ENCODE measurements around the gene ADK.
"Not testable (repeated sequence)": the region's sequence is repeated elsewhere in the genome, so short reads cannot be mapped to it uniquely, and the experiment has no call there.

ADK gene

DNA sequence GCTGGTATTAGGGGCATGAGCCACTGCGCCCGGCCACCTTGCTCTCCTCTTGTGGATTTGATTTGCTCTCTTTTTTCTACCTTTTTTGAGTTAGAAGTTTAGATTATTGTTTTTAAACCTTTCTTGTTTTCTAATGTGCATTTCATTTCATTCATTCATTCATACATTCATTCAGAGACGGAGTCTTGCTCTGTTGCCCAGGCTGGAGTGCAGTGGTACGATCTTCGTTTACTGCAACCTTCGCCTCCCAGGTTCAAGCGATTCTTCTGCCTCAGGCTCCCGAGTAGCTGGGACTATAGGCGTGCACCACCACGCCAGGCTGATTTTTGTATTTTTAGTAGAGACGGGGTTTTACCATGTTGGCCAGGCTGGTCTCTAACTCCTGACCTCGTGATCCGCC is 37.6 kb downstream of the ADK start:
- DNase-seq, result not testable (repeated sequence)

DNA sequence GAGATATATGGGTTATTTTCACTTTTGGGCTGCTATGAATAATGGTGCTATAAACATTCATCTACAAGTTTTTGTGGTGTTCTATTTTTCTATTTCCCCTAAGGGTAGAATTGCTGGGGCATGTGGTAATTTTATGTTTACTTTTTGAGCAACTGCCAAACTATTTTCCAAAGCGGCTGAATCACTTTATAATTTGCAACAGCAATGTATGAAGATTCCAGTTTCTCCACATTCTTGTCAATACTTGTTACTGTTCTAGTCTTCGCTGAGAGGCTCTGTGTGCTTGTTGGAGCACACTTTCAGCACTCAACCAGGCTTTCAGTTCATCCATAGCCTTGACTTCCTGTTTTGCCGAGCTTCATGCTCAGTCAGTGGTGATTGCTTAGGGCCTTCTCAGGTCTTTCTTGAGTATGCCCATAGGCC is 39.0 kb downstream of the ADK start:
- DNase-seq, result no peak

DNA sequence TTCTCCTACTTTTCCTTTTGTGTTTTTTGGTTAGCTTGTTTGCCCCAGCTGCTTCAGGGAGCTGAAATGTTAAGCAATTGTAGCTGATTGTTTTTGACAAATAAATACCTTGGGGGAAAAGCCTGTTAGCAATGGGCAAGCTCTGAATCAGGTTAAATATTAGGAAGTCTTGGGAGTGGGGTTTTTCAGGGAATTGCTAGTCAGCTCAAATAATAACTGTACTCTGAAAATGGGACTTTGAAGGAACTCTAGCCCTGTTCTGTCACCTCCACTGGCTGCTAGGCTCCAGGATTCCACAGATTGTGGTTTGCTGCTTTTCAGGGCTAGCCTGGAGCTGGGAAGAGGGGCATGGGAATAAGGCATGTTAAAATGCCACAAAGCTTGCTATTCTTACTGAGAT is 39.5 kb downstream of the ADK start:
- no peak for DNase-seq

DNA sequence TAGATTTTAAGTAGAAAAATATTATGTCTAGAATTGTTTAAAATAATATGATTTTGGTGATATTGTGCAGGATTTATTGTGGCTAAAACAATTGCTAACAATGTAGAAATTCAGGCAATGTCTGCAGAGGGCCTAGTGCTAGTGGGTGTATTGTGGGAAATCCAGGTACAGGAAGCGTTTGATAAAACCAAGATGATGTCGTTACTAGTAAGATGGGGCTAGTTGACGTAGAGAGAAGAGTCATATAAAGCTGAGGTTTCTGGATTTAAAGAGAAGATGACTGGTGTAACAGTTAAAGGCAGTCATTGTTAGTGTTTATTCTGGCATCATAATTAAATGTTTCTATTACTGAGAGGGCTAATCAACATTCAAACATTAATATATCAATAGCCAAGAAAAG is 43.5 kb downstream of the ADK start:
- DNase-seq, result no peak

DNA sequence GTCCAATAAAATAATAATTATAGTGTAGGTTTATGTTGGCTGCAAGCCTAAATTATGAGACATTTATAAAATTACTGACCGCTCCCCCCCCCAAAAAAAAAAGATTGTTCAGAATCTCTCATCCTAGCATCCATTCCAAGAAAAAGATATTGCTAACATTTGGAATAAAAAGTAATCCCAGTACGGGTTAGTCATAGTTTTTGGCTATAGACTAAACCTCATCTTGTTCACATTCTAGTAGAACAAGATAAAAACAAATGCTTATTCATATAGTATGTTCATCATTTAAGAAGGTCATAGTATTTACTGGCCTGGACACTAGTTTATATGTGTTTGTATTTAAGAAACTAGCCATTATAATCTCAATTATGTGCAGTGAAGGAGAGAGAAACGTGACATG is 44.0 kb downstream of the ADK start:
- DNase-seq, result no peak

DNA sequence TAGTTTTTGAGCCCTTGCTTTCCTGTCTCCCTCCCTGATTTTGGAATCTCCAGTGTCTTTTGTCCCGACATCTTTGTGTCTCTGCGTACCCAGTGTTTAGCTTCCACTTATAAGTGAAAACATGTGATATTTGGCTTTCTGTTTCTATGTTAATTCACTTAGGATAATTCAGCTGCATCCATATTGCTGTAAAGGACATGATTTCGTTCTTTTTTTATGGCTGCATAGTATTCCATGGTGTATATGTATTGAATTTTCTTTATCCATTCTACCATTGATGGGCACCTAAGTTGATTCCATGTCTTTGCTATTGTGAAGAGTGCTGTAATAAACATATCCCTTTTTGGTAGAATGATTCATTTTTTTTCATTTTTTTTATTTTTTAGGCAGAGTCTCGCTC is 48.3 kb downstream of the ADK start:
- DNase-seq, result no peak

DNA sequence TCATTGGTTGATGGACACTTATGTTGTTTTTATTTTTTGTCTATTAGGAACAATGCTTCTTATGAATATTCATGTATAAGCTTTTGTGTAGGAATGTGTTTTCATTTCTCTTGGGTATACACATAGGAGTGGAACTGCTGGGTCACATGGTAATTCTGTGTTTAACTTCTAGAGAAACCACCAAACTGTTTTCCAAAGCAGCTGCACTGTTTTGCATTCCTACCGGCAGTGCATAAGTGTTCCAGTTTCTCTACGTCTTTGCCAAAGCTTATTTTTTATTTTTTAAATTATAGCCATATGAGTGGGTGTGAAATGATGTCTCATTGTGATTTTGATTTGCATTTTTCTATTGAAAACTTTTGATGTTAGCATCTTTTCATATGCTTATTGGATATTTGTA is 51.3 kb downstream of the ADK start:
- no peak for DNase-seq

DNA sequence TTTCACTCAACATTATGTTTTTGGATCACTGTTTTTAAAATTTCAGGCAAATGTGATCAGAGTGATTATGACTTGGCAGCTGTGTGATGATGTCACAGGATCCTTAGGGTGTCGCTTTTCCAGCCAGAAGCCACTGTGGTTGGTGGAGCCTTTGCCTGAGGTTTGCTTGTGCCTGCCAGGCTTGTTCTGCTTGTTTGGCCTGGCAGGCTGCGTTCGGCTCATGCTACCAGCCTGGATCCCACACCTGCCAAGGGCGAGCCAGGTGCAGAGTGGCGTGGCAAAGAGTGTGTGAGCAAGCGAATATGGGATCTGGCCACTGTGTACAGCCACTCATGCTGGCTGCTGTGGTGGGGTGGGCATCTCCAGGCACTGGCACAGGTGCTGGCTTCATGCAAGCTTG is 55.7 kb downstream of the ADK start:
- DNase-seq, result peak in 1 of 2 experiments; percentile 59

DNA sequence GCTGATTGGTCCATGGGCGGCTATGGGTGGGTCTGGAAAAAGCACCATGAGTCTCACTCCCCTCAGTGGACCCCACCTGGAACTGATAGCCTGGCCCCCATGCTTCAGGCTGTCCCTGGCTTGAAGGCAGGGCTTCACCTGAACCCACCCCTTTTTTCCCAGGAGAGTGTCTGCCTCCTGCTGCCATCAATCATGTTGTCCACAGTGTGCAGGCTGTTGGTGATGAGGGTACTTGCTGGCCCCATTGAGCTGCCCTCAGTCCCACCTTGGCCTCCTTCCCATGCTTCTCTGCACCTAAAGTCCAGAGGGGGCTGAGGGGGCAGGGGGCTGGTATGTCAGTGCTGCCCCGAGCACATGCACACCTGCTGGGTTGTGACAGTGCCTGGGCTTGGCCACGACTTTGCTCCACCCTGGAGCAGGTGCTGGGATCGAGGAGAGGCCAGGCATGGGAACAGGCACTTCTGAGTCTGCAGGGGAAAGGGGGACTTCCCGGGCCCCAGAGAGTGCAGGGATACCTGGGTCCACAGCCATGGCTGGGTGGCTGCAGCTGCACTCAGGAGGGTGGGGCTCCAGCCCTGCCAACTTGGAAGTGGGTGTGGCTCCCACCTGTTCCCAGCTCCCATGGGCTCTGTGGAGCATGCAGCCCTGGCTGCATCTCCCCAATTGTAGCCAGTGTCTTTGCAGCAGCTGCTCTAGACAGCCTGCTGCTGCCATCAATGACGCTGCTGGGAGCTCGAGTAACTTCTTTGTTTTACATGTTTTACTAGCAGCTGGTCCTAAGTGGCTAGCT is 56.9 kb downstream of the ADK start:
- DNase-seq, result peak; percentile 26 to 67

DNA sequence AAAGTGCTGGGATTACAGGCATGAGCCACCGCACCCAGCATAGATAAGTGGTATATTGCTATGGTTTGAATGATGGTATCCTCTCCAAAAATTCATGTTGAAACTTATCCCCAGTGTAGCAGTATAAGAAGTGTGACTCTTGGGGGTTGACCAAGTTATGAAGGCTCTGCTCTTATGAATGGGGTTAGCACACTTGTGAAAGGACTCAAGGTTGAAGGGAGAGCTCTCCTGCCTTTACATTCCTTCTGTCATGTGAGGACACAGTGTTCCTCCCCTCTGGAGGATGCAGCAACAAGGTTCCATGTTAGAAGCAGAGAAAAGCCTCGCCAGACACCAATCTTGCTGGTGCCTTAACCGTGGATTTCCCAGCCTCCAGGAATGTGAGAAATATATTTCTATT is 58.0 kb downstream of the ADK start:
- no peak for DNase-seq

DNA sequence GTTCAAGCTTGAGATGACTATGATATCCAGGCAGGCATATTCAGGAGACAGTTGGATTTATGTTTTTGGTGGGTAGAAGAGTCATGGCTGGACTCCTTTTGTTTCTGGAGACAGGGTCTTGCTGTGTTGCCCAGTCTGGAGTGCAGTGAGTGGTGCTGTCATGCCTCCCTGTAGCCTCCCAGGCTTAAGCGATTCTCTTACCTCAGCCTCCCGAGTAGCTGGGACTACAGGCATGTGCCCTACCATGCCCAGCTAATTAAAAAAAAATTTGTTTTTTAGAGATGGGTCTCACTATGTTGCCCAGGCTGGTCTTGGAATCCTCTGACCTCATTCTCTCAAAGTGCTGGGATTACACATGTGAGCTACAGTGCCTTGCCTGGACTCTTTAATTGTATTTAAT is 62.0 kb downstream of the ADK start:
- no peak for DNase-seq

DNA sequence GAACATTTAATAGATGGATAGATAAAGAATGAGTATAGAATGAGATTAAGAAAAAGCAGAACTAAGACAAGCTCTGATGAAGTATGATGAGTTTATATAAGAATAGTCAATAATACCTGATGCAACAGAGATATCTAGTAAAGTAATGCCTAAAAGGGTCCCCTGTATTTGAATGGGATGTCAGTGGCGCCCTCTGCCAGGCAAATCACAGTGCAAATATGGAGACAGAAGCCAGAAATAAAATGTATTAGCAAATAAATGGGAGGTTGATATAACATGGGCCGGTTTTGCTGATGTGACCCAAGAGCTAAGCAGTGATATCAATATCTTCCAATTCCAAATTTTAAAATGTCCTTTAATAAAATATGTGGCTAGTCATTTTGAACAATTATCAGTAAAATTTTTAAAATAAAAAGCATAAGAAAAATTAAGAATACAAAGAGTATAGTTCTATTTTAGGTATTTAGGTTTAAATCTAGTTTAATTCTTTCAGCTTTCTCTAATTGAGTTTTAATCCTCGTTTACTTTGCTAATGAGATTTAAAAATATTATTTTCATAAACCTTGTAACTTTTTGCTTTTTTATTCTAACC is 62.6 kb downstream of the ADK start:
- DNase-seq, result no peak

DNA sequence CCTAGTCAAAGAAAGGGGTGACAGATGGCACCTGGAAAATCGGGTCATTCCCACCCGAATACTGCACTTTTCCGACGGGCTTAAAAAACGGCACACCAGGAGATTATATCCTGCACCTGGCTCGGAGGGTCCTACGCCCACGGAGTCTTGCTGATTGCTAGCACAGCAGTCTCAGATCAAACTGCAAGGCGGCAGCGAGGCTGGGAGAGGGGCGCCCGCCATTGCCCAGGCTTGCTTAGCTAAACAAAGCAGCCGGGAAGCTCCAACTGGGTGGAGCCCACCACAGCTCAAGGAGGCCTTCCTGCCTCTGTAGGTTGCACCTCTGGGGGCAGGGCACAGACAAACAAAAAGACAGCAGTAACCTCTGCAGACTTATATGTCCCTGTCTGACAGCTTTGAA is 66.1 kb downstream of the ADK start:
- DNase-seq, result not testable (repeated sequence)

DNA sequence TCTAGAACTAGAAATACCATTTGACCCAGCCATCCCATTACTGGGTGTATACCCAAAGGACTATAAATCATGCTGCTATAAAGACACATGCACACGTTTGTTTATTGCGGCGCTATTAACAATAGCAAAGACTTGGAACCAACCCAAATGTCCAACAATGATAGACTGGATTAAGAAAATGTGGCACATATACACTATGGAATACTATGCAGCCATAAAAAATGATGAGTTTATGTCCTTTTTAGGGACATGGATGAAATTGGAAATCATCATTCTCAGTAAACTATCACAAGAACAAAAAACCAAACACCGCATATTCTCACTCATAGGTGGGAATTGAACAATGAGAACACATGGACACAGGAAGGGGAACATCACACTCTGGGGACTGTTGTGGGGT is 71.4 kb downstream of the ADK start:
- not testable (repeated sequence) for DNase-seq

DNA sequence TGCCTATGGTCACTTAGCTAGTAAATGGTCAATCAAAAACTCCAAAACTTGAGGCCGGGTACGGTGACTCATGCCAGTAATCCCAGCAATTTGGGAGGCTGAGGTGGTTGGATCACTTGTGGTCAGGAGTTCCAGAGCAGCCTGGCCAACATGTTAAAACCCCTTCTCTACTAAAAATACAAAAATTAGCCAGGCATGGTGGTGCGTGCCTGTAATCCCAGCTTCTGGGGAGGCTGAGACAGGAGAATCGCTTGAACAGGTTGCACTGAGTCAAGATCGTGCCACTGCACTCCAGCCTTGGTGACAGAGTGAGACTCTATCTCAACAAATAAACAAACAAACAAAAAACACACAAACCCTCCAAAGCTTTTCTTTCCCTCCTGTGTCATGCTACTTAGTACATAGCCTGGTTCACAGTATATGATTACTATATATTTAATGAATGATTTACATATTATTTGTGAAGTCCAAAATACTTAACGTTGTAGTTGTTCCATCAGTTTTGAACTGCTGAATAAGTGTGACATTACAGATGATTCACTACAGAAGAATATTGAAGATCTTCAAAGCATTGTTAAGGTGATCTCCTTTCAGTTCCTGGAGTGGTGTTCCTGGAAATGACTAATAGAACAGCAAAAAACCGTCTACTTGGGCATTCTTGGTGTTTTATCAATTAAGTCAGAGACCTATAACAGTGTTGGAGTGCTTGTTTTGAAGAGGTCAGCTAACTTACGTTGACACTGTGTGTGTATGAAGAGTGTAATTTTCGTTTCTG is 72.9 kb downstream of the ADK start:
- no peak for DNase-seq

DNA sequence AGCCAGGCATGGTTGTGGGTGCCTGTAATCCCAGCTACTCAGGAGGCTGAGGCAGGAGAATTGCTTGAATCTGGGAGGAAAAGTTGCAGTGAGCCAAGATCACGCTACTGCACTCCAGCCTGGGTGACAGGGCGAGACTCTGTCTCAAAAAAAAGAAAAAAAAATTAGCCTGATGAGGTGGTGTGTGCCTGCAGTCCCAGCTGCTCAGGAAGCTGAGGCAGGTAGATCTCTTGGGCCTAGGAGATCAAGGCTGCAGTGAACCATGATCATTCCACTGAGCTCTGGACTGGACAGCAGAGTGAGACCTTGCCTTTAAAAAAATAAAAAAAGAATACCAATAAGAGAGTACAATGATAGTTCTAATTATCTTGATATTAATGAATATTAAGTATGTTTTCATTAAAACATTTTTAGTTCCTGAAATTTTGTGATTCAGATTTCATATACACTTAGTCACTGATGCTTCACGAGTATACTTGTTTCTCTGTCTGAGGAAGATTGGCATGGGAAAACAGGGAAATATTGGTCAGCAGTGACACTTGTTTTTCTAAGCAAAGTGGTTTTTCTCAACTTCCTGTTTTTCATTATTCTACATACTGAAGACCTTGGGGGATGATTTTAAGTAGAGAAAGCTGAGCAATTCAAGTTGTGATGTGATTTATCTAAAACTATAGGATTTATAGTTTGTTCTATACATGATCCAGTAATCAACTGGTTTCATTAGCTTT is 76.8 kb downstream of the ADK start:
- no peak for DNase-seq

DNA sequence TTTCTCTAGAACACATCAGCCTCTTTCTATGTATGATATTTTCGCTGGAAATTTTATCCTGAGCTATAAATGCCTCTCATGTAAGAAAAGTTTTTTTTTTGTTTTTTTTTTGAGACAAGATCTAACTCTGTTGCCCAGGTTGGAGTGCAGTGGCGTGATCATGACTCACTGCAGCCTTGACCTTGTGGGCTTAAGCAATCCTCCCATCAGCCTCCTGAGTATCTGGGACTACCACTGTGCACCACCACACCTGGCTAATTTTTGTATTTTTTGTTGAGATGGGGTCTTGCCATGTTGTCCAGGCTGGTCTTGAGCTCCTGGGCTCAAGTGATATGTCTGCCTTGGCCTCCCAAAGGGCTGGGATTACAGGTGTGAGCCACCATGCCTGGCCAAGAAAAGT is 80.4 kb downstream of the ADK start:
- no peak for DNase-seq

DNA sequence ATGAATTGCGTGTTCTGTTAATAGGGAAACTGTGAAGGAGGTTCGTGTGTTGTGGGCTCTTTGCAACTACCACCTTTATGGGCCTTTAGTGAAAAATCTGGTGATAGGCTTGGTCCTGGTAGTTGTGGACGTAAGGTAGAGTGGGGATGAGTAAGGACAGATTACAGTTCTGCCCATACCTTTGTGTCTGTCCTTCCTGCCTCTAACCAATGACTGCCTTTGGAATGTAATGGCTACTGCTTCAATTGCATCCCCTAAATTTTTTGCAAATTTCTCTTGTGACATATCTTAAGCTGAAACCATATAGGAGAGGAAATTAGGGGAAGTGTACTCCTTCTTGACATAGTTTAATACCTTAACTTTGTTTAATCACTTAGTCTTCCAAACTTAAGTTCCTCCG is 82.3 kb downstream of the ADK start:
- DNase-seq, result no peak

DNA sequence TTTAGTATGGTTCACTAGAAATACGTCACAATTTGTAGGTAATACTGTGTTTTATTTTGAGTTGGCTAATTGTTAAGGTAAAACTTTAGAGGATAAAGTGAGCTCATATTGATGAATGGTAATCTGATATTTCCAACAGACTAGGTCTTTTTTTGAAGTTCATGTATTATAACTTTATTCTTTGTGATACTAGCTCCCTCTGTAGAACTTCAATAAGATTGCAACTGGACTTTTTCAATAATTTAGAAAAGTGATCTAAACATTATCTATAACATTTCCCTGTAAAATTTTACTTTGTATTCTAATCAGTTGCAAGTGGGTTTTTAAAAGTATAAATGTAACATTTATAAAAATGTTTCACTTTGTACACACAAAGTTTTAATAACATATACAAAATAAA is 83.5 kb downstream of the ADK start:
- no peak for DNase-seq

DNA sequence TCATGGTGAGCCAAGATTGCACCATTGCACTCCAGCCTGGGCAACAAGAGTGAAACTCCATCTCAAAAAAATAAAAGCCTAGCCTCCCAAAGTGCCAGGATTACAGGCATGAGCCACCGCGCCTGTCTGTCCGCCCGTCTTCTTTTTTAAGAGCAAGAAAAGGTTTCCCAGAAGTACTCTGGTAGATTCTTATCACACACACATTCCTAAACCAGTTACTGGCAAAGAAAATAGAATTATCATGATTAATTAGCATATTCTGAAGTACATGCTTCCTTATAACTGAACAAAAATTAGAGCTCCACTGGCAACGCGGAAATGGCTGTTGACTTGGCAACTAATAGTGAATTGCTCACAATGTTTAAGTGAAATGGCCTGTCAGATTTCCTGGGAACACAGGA is 87.0 kb downstream of the ADK start:
- DNase-seq, result no peak

DNA sequence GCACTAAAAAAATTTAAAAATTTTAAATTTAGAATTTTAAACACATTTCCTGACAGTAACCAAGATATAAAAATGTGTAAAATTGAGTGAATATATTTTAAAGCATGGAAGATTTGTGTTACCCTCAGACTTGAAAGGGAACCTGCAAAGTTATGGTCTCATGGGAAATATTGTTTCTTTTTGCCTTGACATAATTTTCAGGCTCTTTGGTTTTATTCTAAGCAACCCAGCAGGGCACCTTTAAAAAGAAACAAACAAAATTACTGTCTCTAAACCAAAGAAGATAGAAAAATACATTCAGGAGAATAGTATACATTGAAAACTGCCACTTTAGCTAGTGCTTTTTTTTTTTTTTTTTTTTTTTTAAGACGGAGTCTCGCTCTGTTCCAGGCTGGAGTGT is 87.5 kb downstream of the ADK start:
- DNase-seq, result no peak

DNA sequence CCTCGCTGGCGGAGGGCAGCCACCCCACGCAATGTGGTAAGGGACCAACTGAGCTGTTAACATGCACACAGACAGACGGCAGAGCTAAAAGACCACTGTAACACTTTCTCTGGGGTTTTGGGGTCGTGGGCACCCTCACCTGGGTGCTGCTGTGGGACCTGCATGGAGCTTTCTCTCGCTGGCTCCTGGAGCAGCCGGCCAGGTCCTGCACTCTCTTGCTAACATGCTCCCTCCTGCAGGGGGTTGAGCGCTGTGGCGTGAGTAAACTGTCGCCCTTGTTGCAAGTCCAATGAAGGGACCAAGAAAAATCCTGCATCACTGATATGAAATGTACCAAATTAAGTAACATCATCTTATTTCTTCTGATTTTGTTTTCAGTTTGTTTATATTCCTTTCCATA is 92.0 kb downstream of the ADK start:
- DNase-seq, result no peak

DNA sequence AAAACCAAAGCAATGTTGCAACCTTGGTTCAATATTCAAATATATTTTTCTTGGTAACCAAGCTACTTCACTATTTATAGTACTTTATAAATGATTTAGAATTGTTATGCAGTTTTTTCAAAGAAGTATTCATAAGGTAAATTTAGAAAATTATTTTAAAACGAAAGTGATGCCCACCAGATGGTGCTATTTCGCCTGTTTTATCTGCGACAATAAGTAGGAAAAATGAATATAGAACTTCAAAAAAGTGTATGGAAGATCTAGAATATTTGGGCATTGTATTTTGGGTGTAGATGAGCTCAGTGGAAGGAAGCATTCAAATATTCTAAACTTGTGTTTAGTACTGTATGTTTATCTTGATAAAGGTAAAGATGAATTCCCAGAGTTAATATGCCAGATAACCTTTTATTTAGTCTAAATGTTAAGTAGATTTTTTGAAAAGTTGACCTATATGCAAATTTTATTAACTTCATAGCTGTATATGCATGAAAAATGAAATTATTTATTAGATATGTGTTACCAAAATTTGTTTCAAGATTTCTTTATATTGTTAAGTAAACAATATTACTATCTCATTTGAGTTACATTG is 93.2 kb downstream of the ADK start:
- peak in 1 of 2 experiments; percentile 2 for DNase-seq
